ENCODE measurements around the gene TSSK6. TPM values are rescaled to one million over a fixed set of nuclear protein-coding genes. Genes with fewer than 3 reads are reported as not detected.

The TSSK6 gene
- total RNA-seq, 1 experiment from 2014 or later, result 4.7 TPM

DNA sequence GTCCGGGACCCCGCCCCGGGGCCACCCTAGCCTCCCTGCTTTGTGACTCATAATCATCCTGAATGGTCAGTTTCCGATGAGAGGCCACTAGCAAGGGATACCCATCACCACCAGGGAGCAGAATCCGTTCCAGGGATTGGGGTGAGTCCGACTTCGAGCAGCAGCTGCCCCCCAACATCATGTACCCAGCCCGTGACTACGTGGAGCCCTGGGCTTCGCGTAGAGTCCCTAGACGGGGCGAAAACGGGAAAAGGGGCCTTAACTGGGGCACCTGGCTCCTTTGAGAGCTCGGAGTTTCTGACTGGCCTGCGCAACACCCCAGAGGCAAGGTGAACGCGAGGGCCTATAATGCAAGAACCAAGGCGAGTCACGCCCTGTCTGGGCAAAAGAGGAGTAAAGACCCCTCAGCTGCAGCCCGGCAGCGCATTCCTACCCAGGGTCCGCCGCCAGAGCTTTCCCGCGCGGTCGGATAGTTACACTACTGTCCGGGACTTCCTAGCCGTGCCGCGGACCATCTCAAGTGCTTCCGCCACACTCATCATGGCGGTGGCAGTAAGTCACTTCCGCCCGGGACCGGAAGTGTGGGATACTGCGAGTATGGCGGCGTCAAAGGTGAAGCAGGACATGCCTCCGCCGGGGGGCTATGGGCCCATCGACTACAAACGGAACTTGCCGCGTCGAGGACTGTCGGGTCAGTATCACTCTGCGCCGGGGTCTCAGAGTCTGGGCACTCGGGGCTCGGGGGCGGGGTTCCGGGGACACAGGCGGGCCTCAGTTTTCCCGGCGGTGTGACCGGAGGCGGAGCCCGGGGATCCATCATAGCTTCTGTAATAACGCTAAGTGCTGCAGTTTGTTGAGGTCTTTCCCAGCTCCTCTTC lies 533 bp upstream of the TSSK6 start, which contains the start of gene NDUFA13 (continued):
- TF ChIP-seq ZSCAN18 (CRISPR knock-in tag; IDR thresholded peaks at IDR 0.05), result no peak
- TF ChIP-seq, protein P1, sequence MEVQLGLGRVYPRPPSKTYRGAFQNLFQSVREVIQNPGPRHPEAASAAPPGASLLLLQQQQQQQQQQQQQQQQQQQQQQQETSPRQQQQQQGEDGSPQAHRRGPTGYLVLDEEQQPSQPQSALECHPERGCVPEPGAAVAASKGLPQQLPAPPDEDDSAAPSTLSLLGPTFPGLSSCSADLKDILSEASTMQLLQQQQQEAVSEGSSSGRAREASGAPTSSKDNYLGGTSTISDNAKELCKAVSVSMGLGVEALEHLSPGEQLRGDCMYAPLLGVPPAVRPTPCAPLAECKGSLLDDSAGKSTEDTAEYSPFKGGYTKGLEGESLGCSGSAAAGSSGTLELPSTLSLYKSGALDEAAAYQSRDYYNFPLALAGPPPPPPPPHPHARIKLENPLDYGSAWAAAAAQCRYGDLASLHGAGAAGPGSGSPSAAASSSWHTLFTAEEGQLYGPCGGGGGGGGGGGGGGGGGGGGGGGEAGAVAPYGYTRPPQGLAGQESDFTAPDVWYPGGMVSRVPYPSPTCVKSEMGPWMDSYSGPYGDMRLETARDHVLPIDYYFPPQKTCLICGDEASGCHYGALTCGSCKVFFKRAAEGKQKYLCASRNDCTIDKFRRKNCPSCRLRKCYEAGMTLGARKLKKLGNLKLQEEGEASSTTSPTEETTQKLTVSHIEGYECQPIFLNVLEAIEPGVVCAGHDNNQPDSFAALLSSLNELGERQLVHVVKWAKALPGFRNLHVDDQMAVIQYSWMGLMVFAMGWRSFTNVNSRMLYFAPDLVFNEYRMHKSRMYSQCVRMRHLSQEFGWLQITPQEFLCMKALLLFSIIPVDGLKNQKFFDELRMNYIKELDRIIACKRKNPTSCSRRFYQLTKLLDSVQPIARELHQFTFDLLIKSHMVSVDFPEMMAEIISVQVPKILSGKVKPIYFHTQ (CRISPR knock-in tag; IDR thresholded peaks at IDR 0.05), result no peak
- TF ChIP-seq, protein P2, sequence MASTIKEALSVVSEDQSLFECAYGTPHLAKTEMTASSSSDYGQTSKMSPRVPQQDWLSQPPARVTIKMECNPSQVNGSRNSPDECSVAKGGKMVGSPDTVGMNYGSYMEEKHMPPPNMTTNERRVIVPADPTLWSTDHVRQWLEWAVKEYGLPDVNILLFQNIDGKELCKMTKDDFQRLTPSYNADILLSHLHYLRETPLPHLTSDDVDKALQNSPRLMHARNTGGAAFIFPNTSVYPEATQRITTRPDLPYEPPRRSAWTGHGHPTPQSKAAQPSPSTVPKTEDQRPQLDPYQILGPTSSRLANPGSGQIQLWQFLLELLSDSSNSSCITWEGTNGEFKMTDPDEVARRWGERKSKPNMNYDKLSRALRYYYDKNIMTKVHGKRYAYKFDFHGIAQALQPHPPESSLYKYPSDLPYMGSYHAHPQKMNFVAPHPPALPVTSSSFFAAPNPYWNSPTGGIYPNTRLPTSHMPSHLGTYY (CRISPR knock-in tag; IDR thresholded peaks at IDR 0.05), result no peak
- peak; percentile 43; the same call in 1 of the 2 replicates for TF ChIP-seq CREB1 (CRISPR knock-in tag; IDR thresholded peaks at IDR 0.05)
- TF ChIP-seq ATF2 (CRISPR knock-in tag; IDR thresholded peaks at IDR 0.05; ENCODE audit: borderline replicate concordance, low read depth), result no peak
- TF ChIP-seq, protein P3, sequence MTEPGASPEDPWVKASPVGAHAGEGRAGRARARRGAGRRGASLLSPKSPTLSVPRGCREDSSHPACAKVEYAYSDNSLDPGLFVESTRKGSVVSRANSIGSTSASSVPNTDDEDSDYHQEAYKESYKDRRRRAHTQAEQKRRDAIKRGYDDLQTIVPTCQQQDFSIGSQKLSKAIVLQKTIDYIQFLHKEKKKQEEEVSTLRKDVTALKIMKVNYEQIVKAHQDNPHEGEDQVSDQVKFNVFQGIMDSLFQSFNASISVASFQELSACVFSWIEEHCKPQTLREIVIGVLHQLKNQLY (CRISPR knock-in tag; IDR thresholded peaks at IDR 0.05), result no peak
- TF ChIP-seq, protein P4, sequence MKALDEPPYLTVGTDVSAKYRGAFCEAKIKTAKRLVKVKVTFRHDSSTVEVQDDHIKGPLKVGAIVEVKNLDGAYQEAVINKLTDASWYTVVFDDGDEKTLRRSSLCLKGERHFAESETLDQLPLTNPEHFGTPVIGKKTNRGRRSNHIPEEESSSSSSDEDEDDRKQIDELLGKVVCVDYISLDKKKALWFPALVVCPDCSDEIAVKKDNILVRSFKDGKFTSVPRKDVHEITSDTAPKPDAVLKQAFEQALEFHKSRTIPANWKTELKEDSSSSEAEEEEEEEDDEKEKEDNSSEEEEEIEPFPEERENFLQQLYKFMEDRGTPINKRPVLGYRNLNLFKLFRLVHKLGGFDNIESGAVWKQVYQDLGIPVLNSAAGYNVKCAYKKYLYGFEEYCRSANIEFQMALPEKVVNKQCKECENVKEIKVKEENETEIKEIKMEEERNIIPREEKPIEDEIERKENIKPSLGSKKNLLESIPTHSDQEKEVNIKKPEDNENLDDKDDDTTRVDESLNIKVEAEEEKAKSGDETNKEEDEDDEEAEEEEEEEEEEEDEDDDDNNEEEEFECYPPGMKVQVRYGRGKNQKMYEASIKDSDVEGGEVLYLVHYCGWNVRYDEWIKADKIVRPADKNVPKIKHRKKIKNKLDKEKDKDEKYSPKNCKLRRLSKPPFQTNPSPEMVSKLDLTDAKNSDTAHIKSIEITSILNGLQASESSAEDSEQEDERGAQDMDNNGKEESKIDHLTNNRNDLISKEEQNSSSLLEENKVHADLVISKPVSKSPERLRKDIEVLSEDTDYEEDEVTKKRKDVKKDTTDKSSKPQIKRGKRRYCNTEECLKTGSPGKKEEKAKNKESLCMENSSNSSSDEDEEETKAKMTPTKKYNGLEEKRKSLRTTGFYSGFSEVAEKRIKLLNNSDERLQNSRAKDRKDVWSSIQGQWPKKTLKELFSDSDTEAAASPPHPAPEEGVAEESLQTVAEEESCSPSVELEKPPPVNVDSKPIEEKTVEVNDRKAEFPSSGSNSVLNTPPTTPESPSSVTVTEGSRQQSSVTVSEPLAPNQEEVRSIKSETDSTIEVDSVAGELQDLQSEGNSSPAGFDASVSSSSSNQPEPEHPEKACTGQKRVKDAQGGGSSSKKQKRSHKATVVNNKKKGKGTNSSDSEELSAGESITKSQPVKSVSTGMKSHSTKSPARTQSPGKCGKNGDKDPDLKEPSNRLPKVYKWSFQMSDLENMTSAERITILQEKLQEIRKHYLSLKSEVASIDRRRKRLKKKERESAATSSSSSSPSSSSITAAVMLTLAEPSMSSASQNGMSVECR (CRISPR knock-in tag; IDR thresholded peaks at IDR 0.05; ENCODE audit: borderline replicate concordance), result peak; percentile 44; the same call in 1 of the 2 replicates
- TF ChIP-seq NR3C1 (CRISPR knock-in tag; conservative IDR thresholded peaks at IDR 0.05; ENCODE audit: low read depth), result no peak
- TF ChIP-seq KAT7 (CRISPR knock-in tag; IDR thresholded peaks at IDR 0.05; ENCODE audit: borderline replicate concordance), result peak; percentile 71; the same call in 1 of the 2 replicates
- TF ChIP-seq ZNF423 (CRISPR knock-in tag; IDR thresholded peaks at IDR 0.05), result no peak
- no peak for TF ChIP-seq NR2C2 (CRISPR knock-in tag; IDR thresholded peaks at IDR 0.05)
- peak; percentile 79 for TF ChIP-seq MAX (CRISPR knock-in tag; IDR thresholded peaks at IDR 0.05)
- TF ChIP-seq RELA (CRISPR knock-in tag; IDR thresholded peaks at IDR 0.05; ENCODE audit: borderline replicate concordance), result no peak
- no peak for TF ChIP-seq ZNF219 (CRISPR knock-in tag; IDR thresholded peaks at IDR 0.05; ENCODE audit: borderline replicate concordance)
- TF ChIP-seq SMAD3 (CRISPR knock-in tag; IDR thresholded peaks at IDR 0.05; ENCODE audit: borderline replicate concordance), result no peak
- TF ChIP-seq PRDM15 (CRISPR knock-in tag; IDR thresholded peaks at IDR 0.05), result no peak
- TF ChIP-seq MYBL2 (CRISPR knock-in tag; IDR thresholded peaks at IDR 0.05), result no peak
- peak; percentile 80 for TF ChIP-seq GABPB1 (CRISPR knock-in tag; IDR thresholded peaks at IDR 0.05)
- no peak for TF ChIP-seq SMAD4 (CRISPR knock-in tag; IDR thresholded peaks at IDR 0.05)
- TF ChIP-seq HMGA2 (CRISPR knock-in tag; IDR thresholded peaks at IDR 0.05), result no peak
- TF ChIP-seq MXD4 (CRISPR knock-in tag; IDR thresholded peaks at IDR 0.05; ENCODE audit: borderline replicate concordance), result no peak
- no peak for TF ChIP-seq ZNF396 (CRISPR knock-in tag; IDR thresholded peaks at IDR 0.05; ENCODE audit: borderline replicate concordance)
